Measurements from ENCODE around the gene VILL. TPM values are rescaled to one million over a fixed set of nuclear protein-coding genes. Genes with fewer than 3 reads are reported as not detected.

Gene VILL
- total and polyA plus RNA-seq, 2 experiments from 2014 or later = 0.75 to 3.4 TPM

GRCh38 chr3:37964146-37964545, 26.4 kb upstream of the VILL start:
- no peak for TF ChIP-seq CTCF (IDR thresholded peaks at IDR 0.05; ENCODE audit: low read depth, low read length)
- H3K9me3 ChIP-seq (ENCODE audit: low read depth) = no peaks in the 10 kb centered on the region
- H3K27ac ChIP-seq = no peak overlapping the region
- H3K27me3 ChIP-seq = no peaks in the 10 kb centered on the region
- no peak for DNase-seq (ENCODE audit: low read depth in 1 of 2, low spot score in 1 of 2)
- H3K4me3 ChIP-seq = no peak overlapping the region
- H3K36me3 ChIP-seq = no peaks in the 10 kb centered on the region
- no peaks in the 10 kb centered on the region for H3K4me1 ChIP-seq (ENCODE audit: low read depth)

DNA sequence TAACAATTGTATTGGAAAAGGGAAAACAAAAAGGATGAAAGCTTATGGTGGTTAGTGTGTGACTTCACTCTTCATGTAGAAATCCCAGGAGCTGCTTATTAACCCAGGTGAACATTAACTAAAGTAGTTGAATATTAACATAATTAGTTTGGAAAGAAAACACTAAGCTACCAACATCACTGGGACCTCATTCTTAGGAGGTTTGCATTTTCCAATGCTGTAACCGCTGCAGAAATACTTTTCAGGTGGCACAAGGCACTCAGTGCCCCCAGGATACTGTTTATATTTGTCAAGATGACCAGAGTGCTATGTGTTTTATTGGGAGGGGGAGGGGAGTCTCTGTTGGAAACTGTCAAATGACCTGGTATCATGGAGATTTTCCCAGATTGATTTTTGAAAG, 25.9 kb upstream of the VILL start:
- H3K36me3 ChIP-seq = no peaks in the 10 kb centered on the region
- H3K27ac ChIP-seq = no peak overlapping the region
- no peak for DNase-seq (ENCODE audit: low read depth in 1 of 2, low spot score in 1 of 2)
- no peaks in the 10 kb centered on the region for H3K4me1 ChIP-seq (ENCODE audit: low read depth)
- no peaks in the 10 kb centered on the region for H3K27me3 ChIP-seq
- H3K4me3 ChIP-seq = no peak overlapping the region
- no peaks in the 10 kb centered on the region for H3K9me3 ChIP-seq (ENCODE audit: low read depth)
- TF ChIP-seq CTCF (IDR thresholded peaks at IDR 0.05; ENCODE audit: low read depth, low read length) = no peak

DNA sequence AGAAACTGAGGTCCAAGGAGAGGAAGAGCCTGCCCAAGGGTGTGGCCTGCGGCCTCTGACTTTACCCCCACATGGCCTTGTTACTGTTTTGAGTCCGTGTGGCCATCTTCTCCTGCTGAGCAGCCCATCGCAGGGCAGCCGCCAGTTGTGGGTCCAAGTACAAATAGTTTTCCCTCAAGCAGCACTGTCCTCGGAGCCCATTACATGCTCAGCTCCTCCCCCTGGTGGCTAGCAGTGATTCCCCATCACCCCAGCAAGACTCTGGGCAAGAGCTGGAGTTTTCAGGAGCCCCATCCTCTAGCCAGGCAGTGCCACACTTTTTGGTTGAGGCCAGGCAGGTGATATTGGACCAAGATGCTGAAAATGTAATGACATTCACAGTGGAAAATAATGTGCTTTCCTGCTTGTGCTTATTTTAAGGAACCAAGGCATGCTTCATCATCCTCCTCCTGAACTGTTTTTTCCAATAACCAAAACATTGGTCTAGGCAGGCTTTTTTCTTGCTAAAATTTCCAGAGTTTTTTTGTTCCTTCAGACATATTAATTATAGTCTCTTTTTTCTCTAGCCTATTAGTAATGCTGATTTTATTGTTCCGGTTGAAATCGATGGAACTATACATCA, 23.2 kb upstream of the VILL start:
- TF ChIP-seq CTCF (IDR thresholded peaks at IDR 0.05; ENCODE audit: low read depth, low read length) = peak; percentile 95
- Histone ChIP-seq H3K27ac (no peak overlapping the region), H3K27me3 (no peaks in the 10 kb centered on the region), H3K4me3 (no peak overlapping the region), H3K9me3 (ENCODE audit: low read depth) (no peaks in the 10 kb centered on the region), H3K4me1 (ENCODE audit: low read depth) (no peaks in the 10 kb centered on the region), H3K36me3 (no peaks in the 10 kb centered on the region)
- peak; percentile 71 to 83 for DNase-seq (ENCODE audit: low read depth in 1 of 2, low spot score in 1 of 2)

GRCh38 chr3:37968199-37968598, 22.4 kb upstream of the VILL start:
- no peak overlapping the region for H3K4me3 ChIP-seq
- no peaks in the 10 kb centered on the region for H3K36me3 ChIP-seq
- no peak for TF ChIP-seq CTCF (IDR thresholded peaks at IDR 0.05; ENCODE audit: low read depth, low read length)
- H3K27me3 ChIP-seq = no peaks in the 10 kb centered on the region
- no peaks in the 10 kb centered on the region for H3K9me3 ChIP-seq (ENCODE audit: low read depth)
- no peaks in the 10 kb centered on the region for H3K4me1 ChIP-seq (ENCODE audit: low read depth)
- H3K27ac ChIP-seq = no peak overlapping the region
- DNase-seq (ENCODE audit: low read depth in 1 of 2, low spot score in 1 of 2) = no peak

- Histone ChIP-seq H3K27me3 (no peaks in the 10 kb centered on the region), H3K4me1 (ENCODE audit: low read depth) (no peaks in the 10 kb centered on the region), H3K9me3 (ENCODE audit: low read depth) (no peaks in the 10 kb centered on the region), H3K4me3 (no peak overlapping the region), H3K36me3 (no peaks in the 10 kb centered on the region), H3K27ac (no peak overlapping the region)
- DNase-seq (ENCODE audit: low read depth in 1 of 2, low spot score in 1 of 2) = no peak
- no peak for TF ChIP-seq CTCF (IDR thresholded peaks at IDR 0.05; ENCODE audit: low read depth, low read length)
These were observed 21.6 kb upstream of the VILL start for GRCh38 chr3:37968813-37969595.
